HCT116 (cell line): ENCODE data around the gene ABR.

Source experiments
- EGR1 ChIP-seq: IDR thresholded peaks from 2 replicates; pipeline ENCODE4 v1.6.1; 2012; ENCODE audit warnings: low read depth
- EZH2phosphoT487 ChIP-seq: fragments of 200-600 bp; IDR thresholded peaks from 2 replicates; pipeline ENCODE4 v1.6.1; 2018; ENCODE audit warnings: antibody characterized with exemption, borderline replicate concordance

GRCh38 chr17:1123921-1124715, 55.7 kb downstream of the ABR start:
- TF ChIP-seq EZH2phosphoT487 (no peak), EGR1 (no peak)
